NCI-H774 (cell line): ENCODE measurements around the gene FHOD1.

Experiments used
- DNase-seq: peaks from one replicate; lab custom pipeline; 2025; lab: John Stamatoyannopoulos, UW

FHOD1 gene

GRCh38 chr16:67190448-67191399 lies 56.6 kb downstream of the FHOD1 start:
- no peak for DNase-seq

- no peak for DNase-seq
These were observed 57.2 kb downstream of the FHOD1 start, which contains the start of gene EXOC3L1 for GRCh38 chr16:67190041-67190440. Gene EXOC3L1 (minus strand): TSS chr16:67190136. CDS start chr16:67189676, 460 bp downstream.

GRCh38 chr16:67188798-67189197 lies 58.5 kb downstream of the FHOD1 start:
- DNase-seq, result no peak

GRCh38 chr16:67188323-67188722 lies 59.0 kb downstream of the FHOD1 start:
- DNase-seq, result no peak

- no peak for DNase-seq
These were observed 59.9 kb downstream of the FHOD1 start for GRCh38 chr16:67187175-67187890.

- no peak for DNase-seq
These were observed 60.7 kb downstream of the FHOD1 start for GRCh38 chr16:67186550-67186950.

- DNase-seq, result no peak
These were observed 61.6 kb downstream of the FHOD1 start for GRCh38 chr16:67185651-67186134.

- no peak for DNase-seq
These were observed 62.2 kb downstream of the FHOD1 start for GRCh38 chr16:67184995-67185650.

- DNase-seq, result no peak
These were observed 62.8 kb downstream of the FHOD1 start for GRCh38 chr16:67184453-67184994.

- DNase-seq, result peak; percentile 76
These were observed 63.4 kb downstream of the FHOD1 start, which contains the start of gene MATCAP1 for GRCh38 chr16:67183627-67184452. Gene MATCAP1 (minus strand): TSS chr16:67183963. CDS start chr16:67180610, 3,353 bp downstream.

GRCh38 chr16:67183284-67183626 lies 64.0 kb downstream of the FHOD1 start:
- no peak for DNase-seq

- DNase-seq, result no peak
These were observed 65.0 kb downstream of the FHOD1 start for GRCh38 chr16:67182288-67182687.

- DNase-seq, result no peak
These were observed 65.9 kb downstream of the FHOD1 start for GRCh38 chr16:67181346-67181745.

GRCh38 chr16:67180166-67180565 lies 67.1 kb downstream of the FHOD1 start:
- DNase-seq, result no peak

- no peak for DNase-seq
These were observed 67.7 kb downstream of the FHOD1 start for GRCh38 chr16:67179421-67180080.
